OCI-LY1 (cell line): ENCODE results near the gene MIA2.

Experiments
- EZH2 ChIP-seq: fragments of 200-600 bp; sonication (generic), shearing (Covaris generic); IDR thresholded peaks from 2 replicates; pipeline ENCODE4 v1.8.0; 2017; ENCODE audit warnings: borderline replicate concordance, mixed run types, mild to moderate bottlenecking, antibody characterized with exemption, low read length, moderate library complexity, mixed read lengths
- TF ChIP-seq, protein P1 (sequence below): fragments of 200-600 bp; sonication (generic), shearing (Covaris generic); IDR thresholded peaks from 2 replicates; pipeline ENCODE4 v1.5.1; 2017; ENCODE audit warnings: mild to moderate bottlenecking, antibody characterized with exemption, low read length, moderate library complexity, mixed read lengths

DNA sequence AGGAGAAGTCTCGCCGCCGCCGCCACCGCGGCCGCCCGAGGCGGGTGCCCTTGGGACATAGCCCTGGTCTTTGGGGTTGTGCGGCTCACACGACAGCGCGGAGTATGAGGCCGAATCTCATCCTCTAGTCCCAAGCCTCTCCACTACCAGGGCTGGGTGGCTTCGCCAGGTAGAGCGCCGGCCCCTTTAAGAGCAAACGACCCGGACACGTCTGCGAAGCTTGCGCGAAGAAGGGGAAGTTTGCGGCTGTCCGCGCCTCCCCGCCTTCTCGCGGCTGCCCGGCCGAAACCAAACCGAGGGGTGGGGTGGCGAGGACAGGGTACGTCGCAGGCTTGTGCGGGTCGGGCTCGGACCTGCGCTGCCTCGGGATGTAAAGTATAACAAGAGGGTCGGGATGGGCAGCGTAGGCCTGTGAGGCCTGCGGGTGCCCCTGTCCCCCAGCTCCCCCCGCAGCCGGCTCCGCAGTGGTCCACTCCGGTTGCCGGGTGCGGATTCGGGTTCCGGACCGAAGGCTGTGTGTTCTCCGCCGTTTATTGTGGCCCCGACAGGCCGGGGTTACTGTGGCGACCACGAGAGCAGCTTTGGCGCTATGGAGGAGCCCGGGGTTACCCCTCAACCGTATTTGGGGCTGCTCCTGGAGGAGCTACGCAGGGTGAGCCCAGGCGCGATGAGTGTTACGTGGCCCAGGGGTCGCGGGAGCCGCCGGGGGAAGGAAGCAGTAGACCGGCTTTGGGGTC lies 33.3 kb downstream of the MIA2 start:
- TF ChIP-seq, protein P1, sequence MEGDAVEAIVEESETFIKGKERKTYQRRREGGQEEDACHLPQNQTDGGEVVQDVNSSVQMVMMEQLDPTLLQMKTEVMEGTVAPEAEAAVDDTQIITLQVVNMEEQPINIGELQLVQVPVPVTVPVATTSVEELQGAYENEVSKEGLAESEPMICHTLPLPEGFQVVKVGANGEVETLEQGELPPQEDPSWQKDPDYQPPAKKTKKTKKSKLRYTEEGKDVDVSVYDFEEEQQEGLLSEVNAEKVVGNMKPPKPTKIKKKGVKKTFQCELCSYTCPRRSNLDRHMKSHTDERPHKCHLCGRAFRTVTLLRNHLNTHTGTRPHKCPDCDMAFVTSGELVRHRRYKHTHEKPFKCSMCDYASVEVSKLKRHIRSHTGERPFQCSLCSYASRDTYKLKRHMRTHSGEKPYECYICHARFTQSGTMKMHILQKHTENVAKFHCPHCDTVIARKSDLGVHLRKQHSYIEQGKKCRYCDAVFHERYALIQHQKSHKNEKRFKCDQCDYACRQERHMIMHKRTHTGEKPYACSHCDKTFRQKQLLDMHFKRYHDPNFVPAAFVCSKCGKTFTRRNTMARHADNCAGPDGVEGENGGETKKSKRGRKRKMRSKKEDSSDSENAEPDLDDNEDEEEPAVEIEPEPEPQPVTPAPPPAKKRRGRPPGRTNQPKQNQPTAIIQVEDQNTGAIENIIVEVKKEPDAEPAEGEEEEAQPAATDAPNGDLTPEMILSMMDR = no peak
- no peak for TF ChIP-seq EZH2
